Ovary (tissue), 9 donors: ENCODE results near the gene SLC38A10. TPM values are rescaled to one million over a fixed set of nuclear protein-coding genes. Genes with fewer than 3 reads are reported as not detected.

Experiments
- DNase-seq, 5 donors: peaks; one replicate each; pipeline ENCODE4 v3.0.0-alpha.2; 2019 to 2020
- H3K27ac ChIP-seq, 2 donors: fragments of 200-600 bp; one replicate each; pipeline versions ENCODE4 v1.5.1 to v1.8.0; 2019 to 2022
- H3K27me3 ChIP-seq: fragments of 200-600 bp; one replicate; pipeline ENCODE4 v1.8.0; 2022
- H3K36me3 ChIP-seq: fragments of 200-600 bp; sonication (generic); one replicate; pipeline ENCODE4 v1.5.1; 2019
- H3K4me1 ChIP-seq: one replicate; pipeline ENCODE4 v1.8.1; 2013; ENCODE audit warnings: mild to moderate bottlenecking, moderate library complexity; ENCODE audit not compliant: insufficient read depth
- H3K4me3 ChIP-seq: fragments of 200-600 bp; sonication (generic); one replicate; pipeline ENCODE4 v1.5.1; 2017
- H3K9me3 ChIP-seq, 2 donors: fragments of 200-600 bp in 1 of 2; sonication (generic) in 1 of 2; one replicate each; pipeline versions ENCODE4 v1.5.1 to v1.8.1; 2013 to 2019; ENCODE audit warnings: mild to moderate bottlenecking in 1 of 2, moderate library complexity in 1 of 2
- CTCF ChIP-seq, 3 donors: fragments of 450-650 bp in 2 of 3; fragments of 200-600 bp in 1 of 3; IDR thresholded peaks; one replicate each; pipeline versions ENCODE4 v1.5.1 to v1.8.0; 2016 to 2022; ENCODE audit warnings: antibody characterized with exemption in 3 of 3, mild to moderate bottlenecking in 1 of 3
- EP300 ChIP-seq: sonication (generic); formaldehyde crosslinking; IDR thresholded peaks from one replicate; pipeline ENCODE4 v1.6.1; 2017; ENCODE audit warnings: antibody characterized with exemption
- POLR2A ChIP-seq: fragments of 450-650 bp; IDR thresholded peaks from one replicate; pipeline ENCODE4 v1.6.1; 2017; ENCODE audit warnings: antibody characterized with exemption, mild to moderate bottlenecking, moderate library complexity
- WGBS, 3 donors: extraction: QIAGEN DNeasy Blood & Tissue Kit in 1 of 3; methylation state at CpG; one replicate each; pipeline versions ENCODE4 v1.1.5 to v1.1.7; 2013 to 2017; 5-methylcytosine and 5-hydroxymethylcytosine counted together
- intact Hi-C, 4 donors: fragments of 100-400 bp; cut with DNase I; formaldehyde crosslinking; loops; one replicate each; pipeline versions ENCODE4 v1.11.0 to v1.15.1; 2022 to 2023
- polyA plus RNA-seq, 2 donors: library from polyadenylated mRNA; stranded (reverse); fragments of 200-250 nt in 1 of 2; fragments of 350-450 nt in 1 of 2; fragmentation: Illumina TruSeq in 1 of 2; extraction: RNeasy Lipid Tissue Mini Kit (QIAGEN cat#74804) in 1 of 2; gene quantifications; one replicate each; pipeline ENCODE4 v1.2.3, GENCODE V29; 2013 to 2014
- total RNA-seq, 7 donors: library from RNA; depleted of rRNA in 2 of 7; stranded (reverse); fragments of >200 nt in 2 of 7; fragmentation: NEBNext Ultra II Directional in 3 of 7; extraction: Animal tissue kit (Norgen Biotek cat#: 25700) in 3 of 7; gene quantifications; one replicate each; pipeline versions ENCODE4 v1.1.0 to v1.2.4, GENCODE V29; 2016 to 2023
- donor health status: DM: no; HTN: no; CAD: no; lungs with moderate emphysema.
- donor health status: DM: no; HTN: no; CAD: no.
- donor health status: Bipolar disorder and iron deficiency.
- donor health status: DM: yes; HTN: yes; CAD: no.
- donor health status: DM: no; HTN: no; CAD: no.
- donor health status: DM: yes; HTN: yes; CAD: no.

SLC38A10 gene
- total and polyA plus RNA-seq, 9 donors, result 11.5 to 75.7 (median 64.3) TPM

GRCh38 chr17:81208651-81209050 lies 86.5 kb downstream of the SLC38A10 start:
- intact Hi-C loops, result loop anchor here in 1 of 4 donors (10.0 kb wide), 1 partner anchor 64 kb away; no protein-coding TSS in a partner anchor
- DNase-seq, result no peak
- Histone ChIP-seq H3K4me3 (no peak overlapping the region), H3K27ac (no peak overlapping the region), H3K9me3 (no peaks in the 10 kb centered on the region), H3K27me3 (no peaks in the 10 kb centered on the region), H3K4me1 (no peaks in the 10 kb centered on the region), H3K36me3 (no peaks in the 10 kb centered on the region)
- no peak for TF ChIP-seq POLR2A
- TF ChIP-seq CTCF (IDR thresholded peaks at IDR 0.05), result no peak
- TF ChIP-seq EP300, result no peak
- WGBS, 3 donors, result 90 to 93% (median 91%) methylated on average over 10 of the region's 10 CpGs

DNA sequence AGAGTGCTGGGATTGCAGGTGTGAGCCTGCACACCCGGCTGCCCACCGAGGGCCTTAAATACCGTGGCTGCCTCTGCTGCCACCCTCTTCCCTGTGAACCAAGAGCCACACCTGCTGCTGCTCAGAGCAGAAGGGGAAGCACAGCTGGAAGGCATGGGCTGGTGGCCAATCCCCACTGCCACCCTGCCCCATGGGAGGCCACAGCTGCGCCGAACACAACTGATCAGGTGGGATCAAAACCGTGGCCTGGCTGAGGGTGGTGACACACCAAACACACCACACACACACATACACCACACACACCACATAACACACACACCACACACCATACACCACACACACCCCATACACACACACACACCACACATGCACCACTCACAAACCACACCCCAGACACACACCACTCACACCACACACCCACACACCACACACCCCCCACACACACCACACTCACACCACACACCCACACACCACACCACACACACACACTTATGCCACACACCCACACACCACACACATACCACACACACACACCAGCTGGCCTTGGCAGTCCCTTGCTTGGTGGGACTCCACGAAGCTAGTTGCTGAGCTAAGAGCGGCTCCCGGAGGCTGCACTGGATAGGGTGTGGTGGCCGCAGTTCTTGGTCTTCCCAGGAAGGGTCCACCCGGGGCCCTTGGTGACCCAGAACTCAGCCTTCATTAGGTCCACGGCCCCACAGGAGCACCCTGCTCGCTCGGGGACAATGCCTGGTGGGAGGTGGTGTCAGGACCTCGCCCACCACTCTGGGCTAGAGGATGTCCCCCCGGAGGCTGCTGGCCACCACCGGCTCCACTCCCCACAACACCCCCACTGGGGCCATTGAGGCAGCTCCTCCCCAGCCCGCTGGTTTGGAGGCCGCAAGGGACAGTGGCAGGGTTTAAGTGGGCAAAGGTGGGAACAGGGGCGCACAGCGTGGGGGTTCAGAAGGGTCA lies 87.2 kb downstream of the SLC38A10 start:
- Histone ChIP-seq H3K4me3 (no peak overlapping the region), H3K36me3 (no peaks in the 10 kb centered on the region), H3K27ac (no peak overlapping the region), H3K4me1 (no peaks in the 10 kb centered on the region), H3K9me3 (no peaks in the 10 kb centered on the region), H3K27me3 (no peaks in the 10 kb centered on the region)
- TF ChIP-seq EP300 (no peak), POLR2A (no peak), CTCF (IDR thresholded peaks at IDR 0.05) (no peak)
- no peak for DNase-seq
- 82 to 90% (median 87%) methylated on average over 17 to 21 of the region's 21 CpGs for WGBS, 3 donors
- intact Hi-C loops, result loop anchor here in 1 of 4 donors (10.0 kb wide), 1 partner anchor 63 kb away; no protein-coding TSS in a partner anchor

GRCh38 chr17:81206657-81207056 lies 88.5 kb downstream of the SLC38A10 start:
- H3K27me3 ChIP-seq, result no peaks in the 10 kb centered on the region
- no peak for DNase-seq
- WGBS, 3 donors, result 91 to 92% (median 91%) methylated on average over 12 of the region's 12 CpGs
- H3K4me1 ChIP-seq, result no peaks in the 10 kb centered on the region
- intact Hi-C loops, result loop anchor here in 1 of 4 donors (10.0 kb wide), 1 partner anchor 62 kb away; no protein-coding TSS in a partner anchor
- H3K9me3 ChIP-seq, result no peaks in the 10 kb centered on the region
- H3K36me3 ChIP-seq, result no peaks in the 10 kb centered on the region
- H3K4me3 ChIP-seq, result no peak overlapping the region
- H3K27ac ChIP-seq, result no peak overlapping the region
- TF ChIP-seq CTCF (IDR thresholded peaks at IDR 0.05) (no peak), EP300 (no peak), POLR2A (no peak)

GRCh38 chr17:81206166-81206565 lies 88.9 kb downstream of the SLC38A10 start:
- DNase-seq, result no peak
- H3K9me3 ChIP-seq, result no peaks in the 10 kb centered on the region
- H3K27ac ChIP-seq, result no peak overlapping the region
- H3K27me3 ChIP-seq, result no peaks in the 10 kb centered on the region
- H3K36me3 ChIP-seq, result no peaks in the 10 kb centered on the region
- no peaks in the 10 kb centered on the region for H3K4me1 ChIP-seq
- TF ChIP-seq EP300, result no peak
- no peak for TF ChIP-seq CTCF (IDR thresholded peaks at IDR 0.05)
- no peak for TF ChIP-seq POLR2A
- WGBS, 3 donors, result 78 to 86% (median 83%) methylated on average over 4 of the region's 4 CpGs
- intact Hi-C loops, result loop anchor here in 1 of 4 donors (10.0 kb wide), 1 partner anchor 61 kb away; no protein-coding TSS in a partner anchor
- no peak overlapping the region for H3K4me3 ChIP-seq
